ENCODE data around the gene WASHC3. TPM values are rescaled to one million over a fixed set of nuclear protein-coding genes. Genes with fewer than 3 reads are reported as not detected.
A peak's percentile ranks its signal among the peaks of the same experiment; 100 is the strongest.
"Not testable (repeated sequence)": the region's sequence is repeated elsewhere in the genome, so short reads cannot be mapped to it uniquely, and the experiment has no call there.

The WASHC3 gene, protein sequence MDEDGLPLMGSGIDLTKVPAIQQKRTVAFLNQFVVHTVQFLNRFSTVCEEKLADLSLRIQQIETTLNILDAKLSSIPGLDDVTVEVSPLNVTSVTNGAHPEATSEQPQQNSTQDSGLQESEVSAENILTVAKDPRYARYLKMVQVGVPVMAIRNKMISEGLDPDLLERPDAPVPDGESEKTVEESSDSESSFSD
- 31.9 TPM for total RNA-seq
- long read RNA-seq, transcript WASHC3-201 (7 exons, 916 nt): major isoform, 21 of 30 reads
- long read RNA-seq, partial matches to known transcripts: 0 of 30 reads
- long read RNA-seq, other reads (novel, unspliced or antisense): 5 of 30 reads

DNA sequence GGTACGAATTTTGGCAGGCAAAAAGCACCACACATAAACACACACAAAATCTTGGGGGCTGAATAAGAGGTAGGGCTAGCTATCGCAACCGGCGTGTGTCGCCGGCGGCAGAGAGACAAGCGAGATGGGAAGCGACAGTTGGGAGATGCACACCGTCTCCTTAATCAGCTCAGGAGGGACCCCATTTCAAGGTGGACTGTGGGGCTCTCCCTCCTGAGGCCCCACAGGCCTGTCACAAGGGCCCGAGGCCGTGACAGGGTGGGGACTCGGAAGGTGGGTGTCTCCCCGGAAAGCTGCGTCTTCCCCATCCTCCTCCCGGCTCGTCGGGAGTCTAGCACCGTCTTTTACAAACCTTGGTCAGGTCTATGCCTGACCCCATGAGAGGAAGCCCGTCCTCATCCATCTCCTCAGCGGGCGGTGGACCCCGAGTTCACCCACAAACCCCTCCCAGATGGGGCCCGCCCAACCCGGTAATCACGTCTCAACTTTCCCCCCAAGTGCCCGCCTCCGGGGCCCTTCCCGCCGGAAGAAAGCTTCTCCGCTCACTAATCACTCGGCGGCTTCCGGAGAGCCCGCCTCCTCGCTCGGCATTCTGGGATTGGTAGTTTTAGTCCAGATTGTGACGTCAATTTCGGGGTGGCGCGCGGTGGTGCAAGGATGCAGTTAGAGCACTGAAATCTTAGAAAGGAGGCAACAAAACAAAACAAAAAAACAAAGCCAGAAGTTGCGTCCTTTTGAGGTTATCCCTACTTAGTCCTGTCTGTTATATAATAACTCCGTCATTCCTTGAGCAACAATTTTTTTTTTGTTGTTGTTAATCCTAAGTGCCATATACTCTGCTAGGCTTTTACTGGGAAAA, at the start of gene WASHC3:
TSS of gene WASHC3 (minus strand) at position 432 of the 859 bp plus-strand sequence. CDS start at position 403, 29 bp downstream.
- DNase-seq: peak; percentile 98
- peak; percentile 100 for ATAC-seq (ENCODE audit: poor library complexity)
- intact Hi-C loops (cut with DNase I): no loop called here

DNA sequence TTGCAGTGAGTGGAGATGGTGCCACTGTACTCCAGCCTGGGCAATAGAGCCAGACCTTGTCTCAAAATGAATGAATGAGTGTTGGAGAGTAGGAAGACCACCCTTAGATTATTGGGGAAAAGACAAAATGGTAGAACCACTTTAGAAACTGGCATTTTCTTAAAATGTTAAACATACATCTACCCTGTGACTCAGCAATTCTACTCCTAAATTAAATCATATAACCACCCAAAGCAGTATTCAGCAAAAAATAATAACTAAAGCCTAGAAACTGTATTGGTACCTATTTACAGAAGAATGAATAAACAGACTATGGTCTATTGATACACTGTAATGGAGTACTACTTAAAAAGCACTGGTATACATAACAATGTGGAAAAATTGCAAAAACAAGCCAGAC, 49.0 kb upstream of the WASHC3 start:
- ATAC-seq (ENCODE audit: poor library complexity) (no peak), DNase-seq (no peak)
- intact Hi-C loops (cut with DNase I): no loop called here

DNA sequence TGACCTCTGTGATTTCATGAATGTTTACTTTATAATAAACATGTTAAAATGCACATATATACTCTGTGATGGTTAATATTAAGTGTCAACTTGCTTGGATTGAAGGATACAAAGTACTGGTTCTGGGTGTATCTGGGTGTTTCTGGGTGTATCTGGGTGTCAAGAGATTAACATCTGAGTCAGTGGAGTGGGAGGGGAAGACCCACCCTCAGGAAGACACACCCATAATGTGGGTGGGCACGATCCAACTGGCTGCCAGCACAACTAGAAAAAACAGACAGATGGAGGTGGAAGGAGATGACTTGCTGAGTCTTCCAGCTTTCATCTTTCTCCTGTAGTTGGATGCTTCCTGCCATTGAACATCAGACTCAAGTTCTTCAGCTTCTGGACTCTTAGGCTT, 46.2 kb upstream of the WASHC3 start:
- no peak for ATAC-seq (ENCODE audit: poor library complexity)
- intact Hi-C loops (cut with DNase I): no loop called here

DNA sequence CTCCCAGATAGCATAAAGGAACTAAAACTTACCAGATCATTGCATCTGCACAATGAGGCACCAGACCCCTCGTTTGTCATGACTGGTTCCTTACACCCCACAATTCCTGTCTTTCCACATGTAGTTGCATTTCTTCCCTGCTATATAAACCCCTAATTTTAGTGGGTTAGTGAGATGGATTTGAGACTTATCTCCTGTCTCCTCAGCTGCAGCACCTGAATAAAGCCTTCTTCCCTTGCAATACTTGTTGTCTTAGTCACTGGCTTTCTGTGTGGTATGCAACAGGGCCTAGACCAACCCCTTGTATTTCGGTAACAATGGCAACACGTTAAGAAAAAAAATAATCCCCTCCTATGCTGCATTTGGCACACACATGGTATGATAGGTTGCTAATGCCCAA, 45.1 kb upstream of the WASHC3 start:
- DNase-seq (no peak), ATAC-seq (ENCODE audit: poor library complexity) (no peak)
- intact Hi-C loops (cut with DNase I): no loop called here

More for the DNA sequence above, 46.2 kb upstream of the WASHC3 start:
- no peak for DNase-seq

DNA sequence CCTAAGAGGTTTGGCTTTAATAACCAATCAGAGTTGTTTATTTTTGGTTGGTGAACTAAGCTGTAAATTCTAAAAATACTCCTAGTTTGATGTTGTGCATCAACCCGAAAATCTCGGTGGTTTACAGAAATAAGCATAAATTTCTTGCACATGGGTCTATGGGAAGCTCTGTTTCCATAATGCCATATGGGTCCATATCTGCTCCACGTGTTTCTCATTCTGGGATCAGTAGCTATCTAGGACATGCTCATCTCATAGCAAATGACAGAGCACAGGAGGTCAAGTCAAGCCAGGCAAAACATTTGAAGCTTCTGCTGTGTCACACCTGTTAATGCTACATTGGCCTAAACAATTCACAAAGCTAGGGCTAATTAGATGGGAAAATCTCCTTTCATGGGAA, 35.1 kb upstream of the WASHC3 start:
- DNase-seq: no peak
- intact Hi-C loops (cut with DNase I): no loop called here
- no peak for ATAC-seq (ENCODE audit: poor library complexity)

DNA sequence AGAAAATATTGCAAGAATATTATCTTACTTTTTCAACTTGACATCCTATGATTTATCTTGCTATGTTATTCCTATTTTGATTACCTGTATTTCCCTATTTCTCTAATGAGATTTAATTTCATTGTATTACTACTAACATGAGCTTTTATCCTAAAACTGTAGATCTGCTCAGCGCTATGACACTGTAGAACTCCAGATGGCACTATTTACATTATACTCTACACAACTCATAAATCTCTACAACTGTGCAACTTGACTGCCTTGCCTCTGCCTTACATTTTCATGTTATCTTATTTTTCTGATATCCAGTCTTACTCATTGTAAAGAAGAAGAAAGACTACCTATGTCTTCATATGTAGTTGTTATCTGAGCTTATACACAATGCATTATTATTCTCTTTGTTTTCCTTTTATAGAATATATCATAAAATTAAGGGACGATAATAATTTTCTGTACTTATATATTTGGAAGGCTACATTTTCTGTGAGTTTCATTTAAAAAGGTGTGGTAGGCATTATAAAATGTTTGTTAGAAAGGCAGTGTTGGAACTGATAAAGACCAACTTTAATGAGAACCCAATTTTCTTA, 34.0 kb upstream of the WASHC3 start:
- ATAC-seq (ENCODE audit: poor library complexity): no peak
- DNase-seq: no peak
- intact Hi-C loops (cut with DNase I): no loop called here

DNA sequence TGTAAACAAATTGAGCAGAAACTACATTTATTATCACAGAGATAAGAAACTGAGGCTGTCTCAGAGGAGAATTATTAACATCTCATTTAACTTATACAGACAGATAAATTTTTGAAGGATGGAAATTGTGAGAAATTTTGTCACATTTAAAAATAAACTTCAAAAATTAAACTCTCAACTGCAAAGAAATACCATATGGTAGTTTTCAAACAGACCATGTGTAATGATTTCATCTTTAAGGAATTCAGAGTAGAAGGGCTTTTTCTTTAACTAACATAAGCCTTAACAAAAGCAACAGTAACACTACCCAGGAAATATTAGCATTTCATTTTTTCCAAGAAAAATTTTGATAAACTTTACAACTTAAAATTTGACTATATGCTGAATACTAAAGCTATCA, 31.5 kb upstream of the WASHC3 start:
- ATAC-seq (ENCODE audit: poor library complexity): no peak
- DNase-seq: no peak
- intact Hi-C loops (cut with DNase I): no loop called here

DNA sequence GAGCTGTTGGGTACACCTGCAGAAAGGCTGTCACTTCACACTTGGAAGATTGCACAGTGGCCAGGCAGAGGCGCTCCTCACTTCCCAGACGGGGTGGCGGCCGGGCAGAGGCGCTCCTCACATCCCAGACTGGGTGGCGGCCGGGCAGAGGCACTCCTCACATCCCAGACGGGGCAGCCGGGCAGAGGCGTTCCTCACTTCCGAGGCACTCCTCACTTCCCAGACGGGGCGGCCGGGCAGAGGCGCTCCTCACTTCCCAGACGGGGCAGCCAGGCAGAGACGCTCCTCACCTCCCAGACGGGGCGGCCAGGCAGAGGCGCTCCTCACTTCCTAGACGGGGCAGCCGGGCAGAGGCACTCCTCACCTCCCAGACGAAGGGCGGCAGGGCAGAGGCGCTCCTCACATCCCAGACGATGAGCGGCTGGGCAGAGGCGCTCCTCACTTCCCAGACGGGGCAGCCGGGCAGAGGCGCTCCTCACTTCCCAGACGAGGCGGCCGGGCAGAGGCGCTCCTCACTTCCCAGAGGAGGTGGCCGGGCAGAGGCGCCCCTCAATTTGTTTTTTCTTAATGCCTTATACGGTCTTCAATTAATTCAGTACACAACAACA, 27.5 kb upstream of the WASHC3 start:
- intact Hi-C loops (cut with DNase I); ATAC-seq (ENCODE audit: poor library complexity); DNase-seq: not testable (repeated sequence)

DNA sequence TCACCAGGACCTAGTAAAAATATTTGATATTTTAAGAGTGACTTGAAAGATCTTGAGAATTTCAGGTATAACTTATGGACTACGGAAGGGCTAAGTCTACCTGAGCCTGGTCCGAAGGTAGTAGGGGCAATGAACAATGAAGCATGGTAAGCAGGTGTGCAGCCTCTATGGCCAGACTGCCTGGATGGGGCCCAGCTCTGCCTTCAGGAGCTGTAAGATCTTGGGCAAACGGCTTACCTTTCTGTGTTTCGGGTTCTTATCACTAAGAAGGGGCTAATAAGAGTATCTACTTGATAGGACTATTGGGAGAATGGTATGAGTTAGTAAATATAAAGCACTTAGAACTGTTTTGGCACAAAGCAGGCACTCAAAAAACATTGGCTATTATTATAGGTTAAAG, 19.1 kb upstream of the WASHC3 start:
- intact Hi-C loops (cut with DNase I): no loop called here
- ATAC-seq (ENCODE audit: poor library complexity): no peak
- no peak for DNase-seq

DNA sequence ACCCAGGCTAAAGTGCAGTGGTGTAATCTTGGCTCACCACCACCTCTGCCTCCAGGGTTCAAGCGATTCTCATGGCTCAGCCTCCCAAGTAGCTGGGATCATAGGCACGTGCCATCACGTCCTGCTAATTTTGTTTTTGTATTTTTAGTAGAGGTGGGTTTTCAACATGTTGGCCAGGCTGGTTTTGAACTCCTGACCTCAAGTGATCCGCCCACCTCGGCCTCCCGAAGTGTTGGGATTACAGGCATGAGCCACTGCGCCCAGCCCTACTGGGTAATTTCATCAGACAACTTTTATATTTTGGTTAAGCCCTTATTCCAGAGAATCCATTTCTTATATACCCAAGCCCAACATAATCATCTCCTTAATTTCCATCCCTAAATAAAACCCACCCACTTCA, 10.3 kb upstream of the WASHC3 start:
- DNase-seq; intact Hi-C loops (cut with DNase I); ATAC-seq (ENCODE audit: poor library complexity): not testable (repeated sequence)

DNA sequence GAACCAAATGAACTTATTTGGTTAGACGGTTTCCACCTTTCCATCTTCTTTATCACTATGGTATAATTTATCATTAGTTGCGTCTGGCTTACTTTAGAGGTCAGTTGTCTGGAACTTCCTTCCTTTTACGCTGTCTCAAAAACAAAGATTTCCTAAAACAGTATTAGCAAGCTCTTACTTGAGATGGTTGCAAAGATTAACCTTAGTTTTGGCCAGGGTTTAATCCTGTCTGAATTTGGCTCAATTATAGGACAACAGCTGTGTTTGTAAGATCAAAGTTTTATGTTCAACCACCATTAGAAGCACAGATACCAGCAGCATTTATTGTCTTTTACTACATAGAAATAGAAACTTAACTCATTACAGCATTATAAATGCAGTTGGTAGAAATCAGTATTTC, 7.9 kb upstream of the WASHC3 start:
- no peak for DNase-seq
- ATAC-seq (ENCODE audit: poor library complexity): no peak
- intact Hi-C loops (cut with DNase I): no loop called here

DNA sequence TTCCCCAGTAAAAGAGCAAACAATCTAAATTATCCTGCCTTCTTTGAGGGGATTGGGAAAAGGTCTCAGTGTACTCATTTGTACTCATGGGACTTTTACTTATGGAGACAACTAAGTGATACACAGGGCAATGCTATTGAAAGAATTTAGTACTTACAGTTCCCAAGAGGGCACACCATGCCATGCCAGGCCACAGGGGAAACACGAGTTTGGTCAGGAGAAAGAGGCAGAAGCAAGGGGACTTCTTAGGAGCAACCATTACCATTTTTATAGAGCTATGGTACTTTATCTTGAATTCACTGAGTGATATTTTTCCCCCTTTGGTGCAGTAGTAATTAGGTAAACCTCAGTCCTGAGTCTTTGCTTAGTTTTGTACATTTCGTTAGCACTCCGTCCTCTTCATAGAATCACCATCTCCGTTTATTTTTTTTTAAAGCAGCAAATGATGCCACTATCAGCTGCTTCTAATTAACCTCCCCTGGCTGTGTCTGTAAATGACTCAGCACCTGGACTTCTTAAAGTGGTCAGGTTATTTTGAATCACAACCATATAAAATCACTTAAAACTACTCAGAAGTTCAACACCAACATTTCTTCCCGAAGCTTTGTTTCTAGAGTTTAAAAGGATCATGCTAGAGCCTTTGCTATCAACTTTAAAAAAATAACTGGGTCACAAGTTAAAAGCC, 5.9 kb upstream of the WASHC3 start:
- intact Hi-C loops (cut with DNase I): no loop called here
- DNase-seq (no peak), ATAC-seq (ENCODE audit: poor library complexity) (no peak)

DNA sequence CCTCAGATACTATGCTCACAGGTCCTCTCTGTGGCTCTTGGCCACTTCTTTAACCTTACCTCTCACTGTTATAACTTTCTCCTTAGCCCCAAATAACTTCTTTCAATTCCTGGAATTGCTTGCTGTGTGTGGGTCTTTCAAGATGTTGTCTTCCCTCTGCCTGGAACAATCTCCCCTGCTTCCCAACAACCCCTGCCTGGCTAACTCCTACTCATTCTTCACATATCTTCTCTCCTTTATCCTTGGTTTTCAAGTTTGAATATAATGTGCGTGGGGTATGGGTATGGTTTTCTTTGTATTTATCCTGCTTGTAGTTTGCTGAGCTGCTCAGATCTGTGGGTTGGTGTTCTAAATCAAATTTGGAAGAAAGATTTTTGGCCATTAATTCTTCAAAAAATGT, 2.7 kb upstream of the WASHC3 start:
- ATAC-seq (ENCODE audit: poor library complexity): no peak
- intact Hi-C loops (cut with DNase I): no loop called here

DNA sequence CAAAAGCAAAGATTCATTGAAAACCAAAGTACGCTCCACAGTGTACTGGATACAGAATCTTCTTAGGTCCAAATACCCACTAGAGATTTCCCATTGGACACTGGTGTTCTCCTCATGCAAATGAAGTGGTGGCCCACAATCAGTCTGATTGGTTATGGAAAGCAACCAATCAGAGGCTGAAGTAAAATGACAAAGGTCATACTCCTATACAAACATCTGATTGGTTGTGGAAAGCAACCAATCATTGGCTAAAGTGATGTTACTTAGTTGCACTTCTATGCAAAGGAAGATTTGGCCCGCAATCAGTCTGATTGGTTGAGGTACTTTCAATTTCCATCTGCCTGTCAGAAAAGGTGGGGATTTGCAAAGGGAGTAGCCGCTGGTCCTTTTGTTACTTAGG, 1.3 kb upstream of the WASHC3 start:
- intact Hi-C loops (cut with DNase I): no loop called here

More for the DNA sequence above, 2.7 kb upstream of the WASHC3 start:
- DNase-seq: no peak

DNA sequence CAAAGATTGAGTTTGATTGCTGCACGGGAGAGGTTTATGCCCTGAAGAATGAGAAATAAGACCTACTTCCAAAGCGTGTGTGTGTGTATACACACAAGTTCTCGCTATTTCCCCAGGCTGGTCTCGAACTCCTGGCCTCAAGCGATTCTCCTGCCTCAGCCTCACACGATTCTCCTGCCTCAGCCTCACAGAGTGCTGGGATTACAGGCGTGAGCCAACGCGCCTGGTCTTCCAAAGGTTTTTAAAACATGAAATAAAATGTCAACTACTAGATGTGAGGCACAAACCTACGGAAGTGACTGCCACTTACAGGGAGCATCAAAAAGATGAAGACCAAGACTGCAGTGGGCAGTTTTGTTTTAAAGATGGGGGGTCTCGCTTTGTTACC, 622 bp upstream of the WASHC3 start:
- intact Hi-C loops (cut with DNase I): no loop called here
- DNase-seq: no peak
- no peak for ATAC-seq (ENCODE audit: poor library complexity)

More for the DNA sequence above, 1.3 kb upstream of the WASHC3 start:
- ATAC-seq (ENCODE audit: poor library complexity): no peak
- no peak for DNase-seq

DNA sequence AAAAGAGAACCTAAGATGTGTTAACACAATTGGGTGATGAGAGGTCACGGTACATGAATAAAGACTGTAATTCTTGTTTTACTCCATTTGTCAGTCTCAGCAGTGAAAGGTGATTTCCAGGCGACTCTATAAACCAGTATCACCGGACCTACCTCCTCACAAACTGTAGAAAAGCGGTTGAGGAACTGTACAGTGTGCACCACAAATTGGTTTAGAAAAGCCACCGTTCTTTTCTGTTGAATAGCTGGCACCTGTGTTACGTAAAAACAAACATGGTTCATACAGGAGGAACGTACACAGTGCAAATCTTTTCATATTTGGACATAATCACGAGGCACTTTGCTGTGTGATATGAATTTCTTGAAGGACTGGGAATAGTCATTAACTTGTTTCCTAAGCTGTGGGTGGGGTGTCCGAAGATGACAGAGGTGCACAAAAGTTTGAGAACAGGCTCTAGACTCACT, 663 bp downstream of the WASHC3 start:
- intact Hi-C loops (cut with DNase I): no loop called here
- DNase-seq (no peak), ATAC-seq (ENCODE audit: poor library complexity) (peak; percentile 19)

DNA sequence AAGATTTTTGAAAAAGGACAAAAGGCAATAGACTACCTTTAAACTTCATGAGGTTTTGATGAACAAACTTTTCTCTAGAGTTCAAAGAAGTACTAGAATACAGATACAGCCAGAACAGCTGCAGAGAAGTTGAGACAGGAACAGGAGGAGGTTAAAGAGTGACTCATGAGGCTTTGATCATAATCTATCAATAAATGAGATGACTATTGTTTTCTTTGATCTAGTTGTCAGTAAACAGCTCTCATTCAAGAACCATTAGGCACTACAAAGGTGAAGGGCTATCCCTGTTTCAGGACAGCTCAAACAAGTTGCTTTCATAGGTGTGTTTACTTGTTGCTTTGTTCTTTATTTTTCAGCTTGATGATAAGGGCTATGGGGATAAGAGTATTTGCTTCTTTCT, 2.4 kb downstream of the WASHC3 start:
- ATAC-seq (ENCODE audit: poor library complexity) (no peak), DNase-seq (no peak)
- intact Hi-C loops (cut with DNase I): no loop called here

DNA sequence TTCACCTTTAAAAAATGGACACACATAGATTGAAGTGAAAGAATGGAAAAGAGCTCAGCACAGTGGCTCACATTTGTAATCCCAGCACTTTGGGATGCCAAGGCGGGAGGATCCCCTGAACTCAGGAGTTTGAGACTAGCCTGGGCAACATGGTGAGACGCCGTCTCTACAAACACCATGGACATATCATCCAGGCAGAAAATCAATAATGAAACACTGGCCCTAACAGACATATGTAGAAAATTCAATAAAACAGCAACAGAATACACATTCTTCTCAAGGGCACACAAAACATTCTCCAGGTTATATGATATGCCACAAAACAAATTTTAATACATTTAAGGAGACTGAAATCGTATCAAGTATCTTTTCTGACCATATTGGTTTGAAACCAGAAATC, 7.4 kb downstream of the WASHC3 start:
- ATAC-seq (ENCODE audit: poor library complexity): no peak
- intact Hi-C loops (cut with DNase I): no loop called here
- no peak for DNase-seq

DNA sequence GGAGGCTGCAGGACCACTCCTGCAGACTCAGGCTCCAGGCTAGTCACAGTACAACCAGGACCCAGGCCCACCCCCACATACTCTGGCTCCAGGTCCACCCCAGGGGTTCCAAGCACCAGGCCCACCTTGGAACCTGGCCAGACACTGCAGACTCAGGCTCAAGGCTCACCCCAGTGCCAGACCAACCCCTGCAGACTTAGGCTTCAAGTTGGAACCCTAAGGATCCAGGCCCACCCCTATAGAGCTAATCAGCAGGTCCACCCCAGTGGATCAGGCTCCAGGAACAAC, 8.8 kb downstream of the WASHC3 start:
- DNase-seq (no peak), ATAC-seq (ENCODE audit: poor library complexity) (no peak)
- intact Hi-C loops (cut with DNase I): no loop called here
